ENCODE results near the gene GP1BA.

DNA sequence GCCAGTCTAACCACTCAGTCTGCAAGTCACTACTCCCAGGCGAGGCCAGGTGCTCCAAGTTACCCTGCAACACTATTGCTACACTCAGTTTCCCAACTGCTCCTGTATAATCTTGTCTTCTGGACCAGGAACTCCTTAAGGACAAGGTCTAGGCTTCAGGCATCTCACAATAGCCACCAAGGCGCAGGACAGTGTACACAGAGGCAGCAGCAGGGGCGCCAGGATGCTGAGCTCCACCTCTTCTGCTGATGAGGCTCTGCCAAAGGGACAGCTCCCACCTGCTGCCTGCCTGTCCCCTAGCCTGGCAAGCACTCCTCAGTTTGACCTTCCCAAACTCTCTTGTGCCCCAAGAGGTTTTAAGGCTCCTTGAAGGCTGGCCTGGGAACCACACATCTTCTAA, 4.4 kb downstream of the GP1BA start:
- TF ChIP-seq CEBPB (IDR thresholded peaks at IDR 0.05) (no peak), MAX (IDR thresholded peaks at IDR 0.05) (no peak), YY1 (IDR thresholded peaks at IDR 0.05; ENCODE audit: low read depth) (no peak), TEAD4 (IDR thresholded peaks at IDR 0.05) (no peak), TAF1 (IDR thresholded peaks at IDR 0.05; ENCODE audit: low read depth) (no peak), RAD21 (IDR thresholded peaks at IDR 0.05; ENCODE audit: low read depth) (no peak)
